NCI-H2107 treated with DMSO at 0.1 percent for 48 hours (cell line): ENCODE data around the gene OSR1.

Experiments
- DNase-seq: peaks from one replicate; lab custom pipeline; 2025; ENCODE audit not compliant: unreplicated experiment; lab: John Stamatoyannopoulos, UW

OSR1 gene

DNA sequence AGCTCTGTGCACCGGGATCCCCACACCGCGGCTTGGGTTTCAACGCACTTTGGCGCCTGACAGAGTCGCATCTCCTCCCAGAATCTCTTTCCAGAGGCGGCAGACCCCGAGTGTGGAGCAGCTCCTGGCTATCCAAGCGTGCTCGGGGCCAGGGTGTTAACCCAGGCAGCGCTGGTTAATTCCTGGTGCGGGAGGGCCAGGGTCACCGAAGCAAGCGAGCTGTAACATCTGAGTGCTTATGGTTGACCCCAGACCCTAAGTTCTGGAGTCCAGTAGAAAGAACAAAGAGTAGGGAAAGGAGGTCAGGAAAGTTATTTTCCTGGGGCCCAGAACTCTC, 566 bp upstream of the OSR1 start:
- DNase-seq: no peak

DNA sequence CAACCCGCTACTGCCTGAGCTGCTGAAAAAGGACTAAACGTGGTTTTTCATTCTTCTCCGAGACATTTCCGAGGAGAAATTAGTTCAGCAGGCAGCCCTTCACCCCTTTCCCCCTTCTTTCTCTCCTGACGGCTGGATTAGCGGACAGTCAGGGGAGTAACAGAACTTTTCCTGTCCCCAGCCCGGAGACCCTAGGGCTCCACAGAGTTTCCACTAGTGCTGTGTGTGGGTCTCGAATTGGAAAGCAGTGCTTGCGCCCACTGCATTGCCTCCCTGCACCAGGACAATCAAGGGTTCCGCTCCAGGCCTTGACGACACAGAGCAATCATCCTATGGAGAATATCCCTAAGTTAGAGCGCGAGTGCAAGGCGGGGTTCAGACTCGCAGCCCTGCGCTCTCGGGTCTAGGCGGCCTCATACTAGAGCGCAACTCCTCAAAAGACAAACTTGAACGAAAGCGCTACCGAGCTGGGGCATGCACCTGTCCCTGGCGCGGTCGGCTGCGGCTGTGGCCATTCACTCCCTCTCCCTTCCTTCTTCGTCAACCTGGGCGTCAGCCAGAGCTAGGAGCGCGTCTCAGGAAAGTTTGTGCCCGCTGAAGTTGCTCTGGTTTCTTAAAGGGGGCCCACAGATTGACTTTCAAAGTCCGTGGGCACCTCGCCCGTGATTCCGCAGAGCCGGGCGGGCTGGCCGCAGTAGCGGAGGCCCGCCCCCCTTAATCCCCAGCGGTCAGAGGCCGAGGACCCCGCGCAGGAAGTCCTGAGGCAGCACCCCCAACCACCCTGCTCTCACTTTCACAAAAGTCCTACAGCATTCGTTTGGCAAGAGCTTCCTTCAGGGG, 801 bp downstream of the OSR1 start:
- no peak for DNase-seq

DNA sequence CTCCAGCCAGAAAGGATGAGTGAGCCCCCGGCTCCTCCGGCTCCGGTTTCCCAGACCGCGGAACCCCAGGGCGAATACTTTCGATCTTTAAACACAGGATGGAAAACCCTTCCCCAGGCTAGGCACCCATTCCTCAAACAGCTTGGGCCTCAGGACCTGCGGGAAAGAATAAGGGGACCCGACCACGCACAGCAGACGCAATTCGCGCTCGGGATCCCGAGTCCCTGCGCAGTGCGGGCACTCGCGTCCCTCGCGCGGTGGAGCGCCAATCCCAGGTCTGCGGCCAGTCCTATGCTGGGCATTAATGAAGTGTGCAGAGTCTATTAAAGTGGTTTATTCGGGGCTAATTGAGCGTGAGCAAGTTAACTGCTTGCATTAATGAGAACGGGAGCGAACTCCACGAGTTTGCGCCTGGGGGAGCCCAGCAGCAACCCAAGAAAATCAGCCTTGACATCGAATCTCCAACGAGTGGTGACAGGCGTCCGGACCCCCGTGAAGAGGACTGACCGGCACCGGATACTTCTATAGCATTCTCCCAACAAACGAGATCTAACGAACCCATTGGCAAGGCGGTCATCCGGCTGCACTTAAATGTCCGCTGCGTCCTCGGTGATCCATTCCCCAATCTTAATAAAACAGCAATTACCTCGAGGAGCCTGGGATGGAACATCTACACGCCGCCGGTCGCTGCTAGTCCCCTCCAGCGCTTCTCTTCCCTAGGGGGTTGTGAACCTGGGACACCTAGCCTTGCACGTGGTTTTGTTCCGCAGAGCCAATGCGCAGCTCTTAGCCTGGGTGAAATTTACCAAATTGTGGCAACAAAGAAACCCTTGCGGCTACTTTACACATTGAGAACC, 1.6 kb downstream of the OSR1 start:
- no peak for DNase-seq

DNA sequence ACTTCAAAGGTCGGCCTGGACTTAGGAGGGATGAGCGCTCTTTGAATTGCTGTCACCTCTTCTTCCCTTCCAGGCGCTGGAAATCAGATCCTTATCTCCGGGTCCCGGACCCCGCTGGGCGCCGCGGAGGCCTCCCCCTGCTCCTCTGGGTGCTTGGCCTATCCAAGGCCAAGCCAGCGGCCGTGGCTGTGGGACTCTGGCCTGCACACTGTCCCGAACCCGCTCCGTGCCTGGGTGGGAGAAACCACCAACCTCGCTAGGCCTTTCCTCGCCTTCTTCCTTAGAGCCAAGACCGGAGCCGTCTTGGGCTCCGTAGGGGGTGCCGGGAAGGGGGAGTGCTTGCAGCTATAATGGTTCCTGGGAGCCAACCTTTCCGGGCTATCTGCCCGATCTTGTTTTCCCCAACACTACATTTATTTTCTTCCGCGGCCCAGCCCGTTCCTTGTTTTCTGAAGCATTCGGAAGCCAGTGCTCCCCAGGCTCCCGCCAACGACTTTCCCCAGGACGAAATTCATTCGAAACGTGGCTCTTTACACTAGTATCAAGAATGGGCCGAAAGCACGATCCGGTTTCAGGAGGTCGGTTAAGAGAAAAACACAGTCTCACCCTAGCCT, 2.4 kb downstream of the OSR1 start:
- no peak for DNase-seq

DNA sequence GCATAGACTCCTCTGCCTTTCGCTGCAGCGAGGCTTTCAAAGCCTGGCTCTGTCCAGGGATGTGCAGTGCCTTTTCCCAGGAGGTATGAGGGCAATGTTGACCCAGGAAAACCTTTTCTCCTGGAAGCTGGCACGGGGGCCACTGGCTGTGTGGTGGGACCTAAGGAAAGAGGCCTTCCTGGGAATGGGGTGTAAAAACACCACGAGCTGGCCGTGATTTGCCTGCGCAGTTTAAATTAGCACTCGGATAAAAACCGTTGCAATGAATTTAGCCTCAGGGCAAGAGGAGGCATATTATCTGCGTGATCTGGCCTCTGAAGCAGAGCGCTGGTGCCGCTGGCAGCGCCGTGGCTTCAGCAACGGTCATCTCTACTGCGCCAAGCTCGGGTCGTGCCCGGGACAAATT, 3.0 kb downstream of the OSR1 start:
- no peak for DNase-seq

DNA sequence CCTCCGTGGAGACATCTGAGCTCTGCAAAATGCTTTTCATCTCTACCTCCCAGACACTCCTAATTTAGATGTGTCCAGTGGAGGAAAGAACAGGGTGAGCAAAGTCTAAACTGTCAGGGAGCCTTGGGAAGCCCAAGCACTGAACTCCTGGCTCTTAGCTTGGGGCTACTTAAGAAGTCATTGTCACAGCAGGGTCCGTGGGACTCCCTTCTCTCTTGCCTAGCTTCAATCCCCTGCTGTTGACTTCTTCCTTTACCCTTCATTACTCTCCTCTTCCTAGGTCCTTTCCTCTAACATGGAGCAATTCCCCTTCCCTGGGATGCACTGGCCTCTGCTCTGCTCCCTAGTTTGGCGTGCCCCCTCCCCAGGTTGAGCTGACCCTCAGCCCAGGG, 3.4 kb downstream of the OSR1 start:
- no peak for DNase-seq

DNA sequence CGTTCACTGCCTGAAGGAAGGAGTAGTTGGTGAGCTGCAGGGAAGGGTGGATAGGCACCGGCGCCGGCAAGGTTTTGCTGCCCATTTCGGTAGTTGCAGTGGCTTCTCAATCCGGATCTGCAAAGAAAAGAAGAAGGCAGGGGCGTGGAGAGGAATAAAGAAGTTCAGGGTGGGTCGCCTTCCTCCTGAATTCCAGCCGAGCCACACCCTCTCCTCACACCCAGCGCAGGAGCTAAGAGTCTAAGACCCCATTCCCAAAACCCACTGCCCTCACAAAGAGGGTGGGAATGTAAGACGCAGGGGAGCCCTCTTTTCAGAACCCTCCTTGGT, 4.7 kb downstream of the OSR1 start:
- DNase-seq: no peak

DNA sequence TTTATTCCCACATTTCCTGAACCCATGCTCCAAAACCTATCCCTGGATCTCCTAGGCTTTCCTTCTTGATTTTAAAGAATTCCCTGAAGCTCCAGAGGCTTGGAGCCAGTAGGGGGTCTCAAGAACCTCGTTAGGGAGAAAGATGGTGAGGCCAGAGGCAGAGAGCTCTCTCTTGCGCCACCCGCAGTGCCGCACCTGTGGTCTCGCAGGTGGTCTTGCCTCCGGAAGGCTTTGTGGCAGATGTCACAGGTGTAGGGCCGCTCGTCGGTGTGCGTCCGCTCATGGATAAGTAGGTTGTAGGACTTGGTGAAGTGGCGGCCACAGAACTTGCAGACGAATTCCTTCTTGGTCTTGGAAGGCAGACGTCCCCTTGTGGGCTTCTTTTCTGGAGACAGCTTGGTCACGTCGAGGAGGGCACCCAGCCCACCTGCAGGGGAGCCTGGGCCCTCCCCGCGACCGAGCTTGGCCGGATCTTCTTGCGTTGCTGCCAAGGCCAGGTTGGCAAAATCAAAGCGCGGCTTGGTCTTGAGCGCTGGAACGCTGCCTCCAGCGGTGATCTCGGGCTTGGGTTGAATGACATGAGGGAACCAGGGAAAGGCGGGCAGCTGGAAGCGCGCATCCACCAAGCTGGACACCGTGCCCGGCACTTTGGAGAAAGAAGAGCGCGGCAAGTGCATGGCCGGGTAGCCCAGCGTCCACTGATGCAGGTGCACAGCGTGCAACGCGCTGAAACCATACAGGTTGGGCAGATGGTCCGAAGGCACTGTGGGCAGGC, 5.3 kb downstream of the OSR1 start:
- DNase-seq: no peak

DNA sequence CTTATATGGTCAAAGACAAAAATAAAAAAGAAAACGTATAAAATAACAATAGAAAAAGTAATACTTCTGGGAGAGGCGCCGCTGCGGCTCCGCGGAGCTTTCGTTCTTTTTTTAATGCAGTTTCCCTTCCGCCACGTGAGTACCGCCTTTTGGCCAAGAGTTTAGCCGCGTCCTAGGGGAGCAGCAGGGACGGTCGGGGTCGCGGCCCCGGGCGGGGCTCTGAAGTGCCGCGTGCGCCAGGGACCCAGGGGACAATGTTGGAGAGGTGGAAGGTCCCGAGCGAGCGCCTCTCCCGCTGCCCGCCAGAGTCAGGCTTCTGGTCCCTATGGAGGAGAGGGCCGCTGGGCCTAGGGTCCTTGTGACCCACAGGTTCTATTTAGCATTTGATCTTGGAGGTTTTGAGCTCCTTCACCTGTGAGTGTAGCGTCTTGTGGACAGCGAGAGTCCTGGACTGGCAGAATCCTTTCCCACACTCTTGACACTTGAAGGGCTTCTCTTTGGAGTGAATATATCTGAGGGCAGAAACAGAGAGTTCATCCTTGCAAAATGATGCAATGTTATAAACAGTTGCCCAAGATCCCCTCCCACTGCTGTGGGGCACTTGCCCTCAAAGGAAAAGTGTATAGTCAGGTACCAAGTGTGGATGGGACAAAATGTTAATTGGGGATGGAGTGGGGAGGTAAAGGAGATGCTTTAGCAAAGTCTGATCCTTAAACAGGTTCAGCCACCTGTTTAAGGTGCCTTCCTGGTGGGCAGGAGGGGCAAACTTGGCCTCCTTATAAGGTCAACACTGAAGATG, 6.3 kb downstream of the OSR1 start:
- DNase-seq: no peak

DNA sequence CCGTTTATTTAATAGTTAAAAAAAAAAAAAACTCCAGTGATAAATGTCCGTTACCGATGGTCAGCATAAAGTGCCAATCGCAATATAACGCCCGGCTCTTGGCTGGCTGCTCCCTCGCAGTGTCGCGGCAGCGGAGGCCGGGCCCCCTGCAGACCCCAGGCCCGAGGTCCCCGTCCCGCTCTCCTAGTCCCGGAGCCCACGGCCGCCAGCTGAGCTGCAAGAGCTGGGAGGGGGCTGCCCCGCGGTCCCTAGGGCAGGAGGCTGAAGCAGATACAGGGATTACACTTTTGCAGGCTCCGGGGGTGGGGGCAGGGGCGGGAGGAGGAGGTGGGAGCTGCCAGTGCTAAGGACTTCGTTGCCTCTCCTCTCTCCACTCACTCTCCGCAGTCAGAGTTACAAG, 6.9 kb downstream of the OSR1 start:
- no peak for DNase-seq

DNA sequence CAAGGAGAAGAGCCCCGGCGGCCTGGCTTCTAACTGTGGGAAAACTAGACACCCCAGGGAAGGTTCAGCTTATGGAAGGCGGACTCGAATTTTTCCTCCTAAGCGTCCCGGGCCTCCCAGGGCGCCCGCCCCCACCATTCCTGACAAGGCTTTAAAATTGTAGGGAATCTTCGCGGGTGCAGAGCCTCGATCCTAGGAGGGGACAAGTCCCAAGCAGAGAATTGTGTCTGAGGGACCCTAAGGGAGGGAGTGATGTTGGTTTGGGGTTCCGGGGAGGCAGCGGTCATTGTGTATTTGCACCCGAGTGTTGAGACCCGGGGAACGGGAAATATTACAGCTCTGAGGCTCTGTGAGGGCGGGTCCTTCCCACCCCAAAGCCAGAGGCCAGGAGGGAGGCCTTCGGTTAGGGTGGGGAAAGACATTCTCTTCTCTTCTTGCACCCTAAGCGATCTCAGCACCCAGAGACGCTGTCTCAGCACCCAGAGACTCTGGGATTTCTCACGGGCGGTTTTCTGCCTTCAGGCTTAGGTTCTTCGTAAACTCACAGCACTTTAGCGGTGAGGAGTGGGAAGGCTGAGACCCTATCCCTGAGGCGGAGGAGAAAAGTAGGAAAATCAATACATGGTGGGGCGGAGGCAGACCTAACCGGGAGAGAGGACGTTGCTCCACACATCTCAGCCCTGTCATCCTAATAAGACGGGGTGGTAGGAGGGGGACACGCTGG, 7.6 kb downstream of the OSR1 start:
- no peak for DNase-seq

DNA sequence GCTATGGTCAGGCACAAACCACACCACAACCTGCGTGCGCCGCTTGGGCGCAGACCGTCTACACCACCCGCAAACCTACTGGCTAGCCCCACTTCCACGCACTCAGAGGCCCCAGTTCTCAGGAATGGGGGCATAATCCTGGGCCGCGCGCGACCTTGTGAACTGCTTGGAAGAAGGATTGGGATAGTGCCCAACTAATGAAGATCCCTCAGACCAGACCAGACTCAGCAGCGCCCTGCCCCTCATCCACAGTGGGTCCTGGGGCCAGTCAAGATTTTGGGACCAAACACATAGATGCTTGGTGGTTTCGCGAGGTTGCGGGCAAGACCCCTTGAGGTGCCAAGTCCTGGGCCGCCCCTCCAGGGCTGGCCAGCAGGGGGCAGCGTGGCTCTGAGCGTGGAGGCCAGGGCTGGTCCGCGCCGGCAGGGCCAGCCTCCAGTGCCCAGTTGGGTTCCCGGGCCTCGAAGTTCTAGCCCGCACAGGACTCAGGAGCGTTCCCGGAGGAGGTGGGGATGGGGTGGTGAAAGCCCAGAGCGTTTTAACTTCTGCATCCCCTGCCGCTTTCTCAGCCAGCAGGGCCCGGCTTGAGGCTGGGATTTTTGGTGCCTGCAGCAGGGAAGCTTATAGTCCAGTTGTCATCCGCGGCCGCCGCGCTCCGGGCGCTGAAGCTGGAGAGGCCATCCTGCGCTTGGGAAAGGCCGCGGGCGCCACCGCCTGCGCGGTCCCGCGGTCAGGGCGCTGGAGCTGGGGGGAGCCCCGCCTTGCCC, 8.3 kb downstream of the OSR1 start:
- DNase-seq: no peak

DNA sequence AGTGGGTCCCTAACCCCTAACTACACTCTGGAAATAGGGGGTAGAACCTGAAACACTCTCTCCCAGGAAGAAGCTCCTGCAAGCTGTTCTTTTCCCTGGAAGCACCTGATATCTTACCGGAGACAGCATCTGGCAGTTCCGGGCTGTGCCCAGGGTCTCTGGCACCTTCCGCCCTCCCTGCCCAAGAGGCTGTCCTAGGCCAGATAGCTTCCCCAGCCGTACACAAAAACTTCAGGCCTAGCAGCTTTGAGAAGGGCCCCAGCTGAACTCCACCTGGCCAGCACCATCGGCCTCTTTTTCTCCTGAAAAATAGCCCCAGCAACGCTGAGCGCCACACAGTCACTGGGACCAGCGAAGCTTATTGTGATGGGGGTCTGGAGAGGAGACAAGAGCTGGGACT, 9.7 kb downstream of the OSR1 start:
- no peak for DNase-seq

DNA sequence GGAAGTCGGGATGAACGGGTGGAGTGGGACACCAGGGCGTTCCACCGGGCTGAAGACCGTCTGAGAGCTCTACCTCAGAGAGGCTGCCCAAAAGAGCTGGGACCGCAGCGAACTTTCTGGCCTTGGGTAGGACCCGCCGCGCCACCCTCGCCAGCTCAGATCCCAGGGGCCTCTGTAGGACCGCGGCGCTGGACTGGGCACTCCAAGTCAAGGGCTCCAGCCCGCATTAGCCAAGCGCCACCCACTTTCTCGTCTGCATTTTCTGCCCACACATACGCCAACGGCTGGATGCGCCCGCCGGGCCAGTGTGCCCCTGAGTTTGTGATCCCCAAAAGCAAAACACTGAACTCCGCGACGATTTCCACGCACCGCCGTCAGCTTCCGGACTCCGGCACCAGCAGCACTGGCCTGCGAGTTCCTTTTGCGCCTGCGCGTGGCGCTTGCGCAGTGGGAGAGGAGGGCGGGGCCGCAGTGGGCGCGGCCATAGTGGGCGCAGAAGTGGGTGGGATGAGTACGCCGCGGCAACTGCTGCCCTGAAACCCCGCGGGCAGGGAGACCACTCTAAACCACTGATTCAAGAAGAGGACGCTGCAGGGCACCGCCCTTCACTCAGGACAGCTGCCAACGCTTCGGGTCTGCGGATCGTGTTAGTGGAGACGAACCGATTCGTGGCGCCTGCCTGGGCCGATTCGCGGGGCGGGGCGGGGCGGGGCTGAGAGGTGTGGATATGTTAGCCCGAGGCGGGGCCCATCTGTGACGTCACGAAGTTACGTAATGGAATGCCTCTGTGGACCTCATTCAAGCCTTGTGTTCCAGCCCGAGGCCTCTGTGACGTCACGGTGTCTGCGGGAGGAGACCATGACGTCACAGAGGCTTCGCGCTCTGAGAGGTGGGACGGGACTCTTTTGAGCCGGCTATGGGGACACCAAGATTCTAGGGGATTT, 10.5 kb downstream of the OSR1 start:
- DNase-seq: peak; percentile 53

DNA sequence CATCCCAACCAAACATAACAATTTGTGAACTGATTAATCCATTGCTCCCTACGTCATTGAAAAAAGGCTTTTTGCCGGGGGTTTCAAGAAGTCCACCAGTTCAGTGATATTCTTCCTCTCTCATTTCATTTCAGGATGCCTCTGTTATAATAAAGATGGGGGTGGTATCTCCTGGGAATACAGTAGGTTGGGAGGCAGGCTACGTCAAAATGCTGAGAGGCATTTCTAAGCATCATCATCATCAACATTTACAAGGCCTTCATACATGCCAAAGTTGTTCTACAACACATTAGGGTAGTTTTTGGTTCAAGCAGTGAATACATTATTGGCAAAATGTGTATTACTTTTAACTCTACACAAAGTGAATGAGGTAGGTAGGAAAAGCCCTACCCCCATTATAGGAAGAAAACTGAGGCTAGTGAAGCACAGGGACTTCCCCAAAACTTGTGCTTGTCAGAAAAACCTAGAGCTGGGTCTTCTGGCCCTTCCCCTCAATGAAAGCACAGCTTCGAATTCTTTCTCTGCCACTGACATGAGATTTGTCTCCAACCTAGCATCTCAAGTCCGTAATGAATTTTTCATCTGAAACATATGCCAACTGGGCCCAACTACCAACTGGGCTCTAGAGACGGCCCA, 11.3 kb downstream of the OSR1 start:
- no peak for DNase-seq

DNA sequence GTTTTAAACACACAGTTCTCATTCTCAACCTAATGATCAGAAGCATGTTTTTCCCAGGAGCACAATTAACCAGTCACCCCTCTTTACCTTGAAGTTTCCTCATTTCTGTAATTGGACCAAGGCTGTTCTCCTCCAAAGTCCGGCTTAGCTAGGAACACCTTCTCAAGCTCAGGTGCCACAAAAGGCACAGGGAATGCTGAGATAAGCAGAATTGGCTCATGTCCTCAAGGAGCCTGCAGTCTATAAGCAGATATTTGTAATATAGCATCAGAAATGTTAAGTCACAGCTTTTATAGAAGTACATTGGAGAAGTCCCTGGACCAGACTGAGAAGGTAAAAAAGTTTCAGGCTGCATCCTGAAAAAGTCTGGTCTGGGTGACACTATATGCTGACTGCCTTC, 20.7 kb downstream of the OSR1 start:
- DNase-seq: no peak

DNA sequence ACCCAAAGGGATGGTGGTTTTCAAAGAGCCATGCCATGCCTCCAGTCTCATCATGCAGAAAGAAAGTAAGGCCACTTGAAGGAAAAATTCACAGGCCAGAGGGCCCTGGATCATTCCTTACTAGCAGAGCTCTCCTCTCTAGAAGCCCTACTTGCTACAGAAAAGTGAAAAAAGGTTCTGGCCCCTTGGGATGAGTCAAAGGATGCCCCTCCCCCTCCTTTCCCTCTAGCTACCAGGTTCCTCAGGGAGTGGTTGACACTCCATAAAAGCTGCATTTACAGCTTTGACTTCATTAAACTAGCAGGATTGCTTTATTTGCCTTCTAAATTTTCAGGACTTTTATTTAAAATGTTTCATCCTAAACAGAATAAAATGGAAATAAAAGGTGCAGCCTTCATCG, 21.2 kb downstream of the OSR1 start:
- DNase-seq: no peak

DNA sequence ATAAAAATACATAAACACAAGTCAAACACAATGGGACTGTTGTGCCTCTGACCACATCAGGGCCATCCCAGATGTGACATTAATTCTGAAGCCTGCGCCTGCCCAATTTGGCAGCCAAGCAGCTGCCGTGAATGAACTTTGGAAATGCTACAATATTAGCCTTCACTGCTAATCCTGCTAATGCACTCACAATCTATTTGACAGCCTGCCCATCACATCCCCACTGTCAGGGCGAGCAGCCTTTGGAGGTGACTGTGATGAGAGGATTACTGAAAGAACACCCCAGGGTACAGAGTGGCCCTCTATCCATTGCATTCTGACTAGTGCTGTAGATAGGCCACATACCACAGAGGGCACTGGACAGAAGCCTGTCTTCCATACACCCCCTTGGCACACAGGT, 21.6 kb downstream of the OSR1 start:
- no peak for DNase-seq
